ENCODE results near the gene GMPR2.

DNA sequence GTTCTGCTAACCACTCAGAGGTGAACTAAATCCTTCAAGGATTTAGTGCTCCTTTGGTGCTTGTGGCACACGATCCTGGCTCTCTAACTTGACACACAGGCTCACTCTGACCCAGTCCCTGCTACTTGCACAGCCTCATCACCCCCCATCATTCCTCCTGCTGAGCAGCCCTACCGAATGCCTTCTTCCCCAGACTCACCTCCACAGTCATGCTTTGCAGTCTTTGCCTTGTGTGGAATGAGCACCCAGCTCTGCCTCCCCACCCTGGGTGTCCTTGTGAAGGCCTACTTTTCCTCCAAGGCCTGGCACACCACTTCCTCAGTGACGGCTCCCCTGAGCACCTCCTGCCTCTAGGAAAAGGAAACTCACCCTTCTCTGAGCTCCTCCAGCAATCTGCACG, 17.6 kb downstream of the GMPR2 start:
- TF ChIP-seq, protein P1, sequence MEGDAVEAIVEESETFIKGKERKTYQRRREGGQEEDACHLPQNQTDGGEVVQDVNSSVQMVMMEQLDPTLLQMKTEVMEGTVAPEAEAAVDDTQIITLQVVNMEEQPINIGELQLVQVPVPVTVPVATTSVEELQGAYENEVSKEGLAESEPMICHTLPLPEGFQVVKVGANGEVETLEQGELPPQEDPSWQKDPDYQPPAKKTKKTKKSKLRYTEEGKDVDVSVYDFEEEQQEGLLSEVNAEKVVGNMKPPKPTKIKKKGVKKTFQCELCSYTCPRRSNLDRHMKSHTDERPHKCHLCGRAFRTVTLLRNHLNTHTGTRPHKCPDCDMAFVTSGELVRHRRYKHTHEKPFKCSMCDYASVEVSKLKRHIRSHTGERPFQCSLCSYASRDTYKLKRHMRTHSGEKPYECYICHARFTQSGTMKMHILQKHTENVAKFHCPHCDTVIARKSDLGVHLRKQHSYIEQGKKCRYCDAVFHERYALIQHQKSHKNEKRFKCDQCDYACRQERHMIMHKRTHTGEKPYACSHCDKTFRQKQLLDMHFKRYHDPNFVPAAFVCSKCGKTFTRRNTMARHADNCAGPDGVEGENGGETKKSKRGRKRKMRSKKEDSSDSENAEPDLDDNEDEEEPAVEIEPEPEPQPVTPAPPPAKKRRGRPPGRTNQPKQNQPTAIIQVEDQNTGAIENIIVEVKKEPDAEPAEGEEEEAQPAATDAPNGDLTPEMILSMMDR (conservative IDR thresholded peaks at IDR 0.05; ENCODE audit: low read depth, low read length), result no peak
- no peak for TF ChIP-seq EZH2 (IDR thresholded peaks at IDR 0.05; ENCODE audit: borderline replicate concordance, low read depth, low read length, poor library complexity, severe bottlenecking)
